HEK293T (cell line): ENCODE results near the gene PIK3CD.

ENCODE experiments used
- ARNT ChIP-seq: fragments of 450-650 bp; IDR thresholded peaks from 2 replicates; pipeline ENCODE4 v1.6.1; 2017; ENCODE audit warnings: mild to moderate bottlenecking
- BHLHE40 ChIP-seq: fragments of 450-650 bp; IDR thresholded peaks from 2 replicates; pipeline ENCODE4 v1.6.1; 2016; ENCODE audit warnings: mild to moderate bottlenecking, moderate library complexity, borderline replicate concordance
- ELF4 ChIP-seq: fragments of 450-650 bp; IDR thresholded peaks from 2 replicates; pipeline ENCODE4 v1.6.1; 2017; ENCODE audit warnings: antibody characterized with exemption
- FOXA1 ChIP-seq: fragments of 450-650 bp; IDR thresholded peaks from 2 replicates; pipeline ENCODE4 v1.6.1; 2016; ENCODE audit warnings: mild to moderate bottlenecking
- FOXK2 ChIP-seq: fragments of 450-650 bp; IDR thresholded peaks from 2 replicates; pipeline ENCODE4 v1.6.1; 2016; ENCODE audit warnings: mild to moderate bottlenecking
- FOXM1 ChIP-seq: fragments of 450-650 bp; IDR thresholded peaks from 2 replicates; pipeline ENCODE4 v1.6.1; 2017; ENCODE audit warnings: mild to moderate bottlenecking, borderline replicate concordance
- HDGF ChIP-seq: fragments of 450-650 bp; IDR thresholded peaks from 2 replicates; pipeline ENCODE4 v1.6.1; 2017; ENCODE audit warnings: antibody characterized with exemption, borderline replicate concordance
- PKNOX1 ChIP-seq: fragments of 450-650 bp; IDR thresholded peaks from 2 replicates; pipeline ENCODE4 v1.6.1; 2016
- SP1 ChIP-seq: fragments of 450-650 bp; IDR thresholded peaks from 2 replicates; pipeline ENCODE4 v1.6.1; 2017
- SUZ12 ChIP-seq: fragments of 450-650 bp; IDR thresholded peaks from 2 replicates; pipeline ENCODE4 v1.6.1; 2016; ENCODE audit warnings: mild to moderate bottlenecking
- TARDBP ChIP-seq: fragments of 450-650 bp; IDR thresholded peaks from 2 replicates; pipeline ENCODE4 v1.6.1; 2016

- no peak for TF ChIP-seq HDGF
- no peak for TF ChIP-seq SUZ12
- TF ChIP-seq FOXK2 = no peak
- no peak for TF ChIP-seq PKNOX1
- TF ChIP-seq TARDBP = no peak
- no peak for TF ChIP-seq FOXA1
- no peak for TF ChIP-seq FOXM1
- no peak for TF ChIP-seq SP1
- TF ChIP-seq ARNT = no peak
- TF ChIP-seq BHLHE40 = no peak
- TF ChIP-seq ELF4 = no peak
Observed at GRCh38 chr1:9634582-9634981, 16.9 kb upstream of the PIK3CD start.
